HG03045 (cell line): ENCODE results near the gene ADAT2.

Experiments used
- ATAC-seq: cut with Tn5 transposase; IDR thresholded peaks from one replicate; pipeline ENCODE4 v1.9.1; 2021; ENCODE audit warnings: mild to moderate bottlenecking, moderate library complexity; ENCODE audit not compliant: unreplicated experiment

Gene ADAT2

GRCh38 chr6:143399176-143399575 is 51.3 kb downstream of the ADAT2 start:
- no peak for ATAC-seq

- ATAC-seq = no peak
These were observed 53.0 kb downstream of the ADAT2 start for GRCh38 chr6:143397227-143398222.

GRCh38 chr6:143396497-143397226 is 53.8 kb downstream of the ADAT2 start:
- no peak for ATAC-seq

GRCh38 chr6:143395699-143396098 is 54.8 kb downstream of the ADAT2 start:
- no peak for ATAC-seq

GRCh38 chr6:143394389-143394788 is 56.1 kb downstream of the ADAT2 start:
- ATAC-seq = no peak

GRCh38 chr6:143390278-143390677 is 60.2 kb downstream of the ADAT2 start:
- no peak for ATAC-seq

- no peak for ATAC-seq
These were observed 64.9 kb downstream of the ADAT2 start for GRCh38 chr6:143385636-143386035.

- ATAC-seq = no peak
These were observed 73.6 kb downstream of the ADAT2 start for GRCh38 chr6:143376861-143377260.

GRCh38 chr6:143376375-143376774 is 74.1 kb downstream of the ADAT2 start:
- ATAC-seq = no peak

GRCh38 chr6:143375022-143375585 is 75.4 kb downstream of the ADAT2 start:
- ATAC-seq = no peak

GRCh38 chr6:143374014-143374413 is 76.5 kb downstream of the ADAT2 start:
- no peak for ATAC-seq
